A673 (cell line): ENCODE results near the gene C1orf174. TPM values are rescaled to one million over a fixed set of nuclear protein-coding genes. Genes with fewer than 3 reads are reported as not detected.

Experiments used
- BruUV-seq: library from RNA; stranded (reverse); fragments of 400-500 nt; replicated peaks from 2 replicates; lab custom pipeline; 2021; lab: Mats Ljungman, UMichigan
- CTCF ChIA-PET: fragments of 300-600 bp; sonication (Branson Sonifier 250); formaldehyde crosslinking; loops from one replicate; lab custom pipeline; 2022; ENCODE audit warnings: antibody characterized with exemption; lab: Charles Lee
- POLR2A ChIA-PET: fragments of 300-600 bp; sonication (Branson Sonifier 250); formaldehyde crosslinking; loops from one replicate; lab custom pipeline; 2022; ENCODE audit warnings: antibody characterized with exemption; ENCODE audit not compliant: low non-redundant PET; lab: Charles Lee
- DNase-seq: peaks from one replicate; pipeline ENCODE4 v3.0.0-alpha.2; 2015; ENCODE audit warnings: low spot score
- H3K27ac ChIP-seq: fragments of 200-600 bp; sonication (generic); 2 replicates; pipeline ENCODE4 v1.5.1; 2016; ENCODE audit warnings: mixed run types, low read depth, mild to moderate bottlenecking, mixed read lengths, antibody characterized with exemption, low read length; ENCODE audit not compliant: poor library complexity, severe bottlenecking
- H3K27me3 ChIP-seq: fragments of 200-600 bp; sonication (generic); replicated peaks from 2 replicates; pipeline ENCODE4 v1.6.1; 2017; ENCODE audit warnings: mixed run types, low read depth, mild to moderate bottlenecking, mixed read lengths, antibody characterized with exemption, low read length; ENCODE audit not compliant: insufficient read depth, poor library complexity
- H3K36me3 ChIP-seq: fragments of 200-600 bp; sonication (generic); 2 replicates; pipeline ENCODE4 v1.6.1; 2016; ENCODE audit warnings: mixed run types, mild to moderate bottlenecking, mixed read lengths, antibody characterized with exemption, low read length; ENCODE audit not compliant: insufficient read depth, poor library complexity, severe bottlenecking
- H3K4me1 ChIP-seq: fragments of 200-600 bp; sonication (generic); 2 replicates; pipeline ENCODE4 v1.6.1; 2017; ENCODE audit warnings: mixed run types, mild to moderate bottlenecking, mixed read lengths, antibody characterized with exemption, low read length; ENCODE audit not compliant: insufficient read depth, poor library complexity, severe bottlenecking
- H3K4me3 ChIP-seq: fragments of 200-600 bp; sonication (generic); 2 replicates; pipeline ENCODE4 v1.5.1; 2016; ENCODE audit warnings: low read depth, mixed run types, mild to moderate bottlenecking, mixed read lengths, low read length; ENCODE audit not compliant: poor library complexity, severe bottlenecking
- H3K9me3 ChIP-seq: fragments of 200-600 bp; sonication (generic); 2 replicates; pipeline ENCODE4 v1.6.1; 2016; ENCODE audit warnings: mixed run types, low read depth, mild to moderate bottlenecking, mixed read lengths, antibody characterized with exemption, low read length; ENCODE audit not compliant: poor library complexity, severe bottlenecking
- CTCF ChIP-seq: fragments of 300-800, 200-600 bp; sonication (generic); conservative IDR thresholded peaks from 2 replicates; pipeline ENCODE4 v1.5.1; 2017; ENCODE audit warnings: low read depth, mild to moderate bottlenecking, antibody characterized with exemption, low read length, moderate library complexity, mixed read lengths
- EZH2 ChIP-seq: fragments of 200-600 bp; sonication (generic); IDR thresholded peaks from 2 replicates; pipeline ENCODE4 v1.6.1; 2017; ENCODE audit warnings: borderline replicate concordance, low read depth, mild to moderate bottlenecking, mixed read lengths, antibody characterized with exemption, low read length; ENCODE audit not compliant: poor library complexity, severe bottlenecking
- intact Hi-C: fragments of 100-400 bp; cut with micrococcal nuclease; formaldehyde crosslinking; loops from one replicate; pipeline ENCODE4 v1.10.0; 2022; ENCODE audit not compliant: unreplicated experiment
- total RNA-seq: library from RNA; stranded (reverse); gene quantifications from 2 replicates; pipeline ENCODE4 v1.2.3, GENCODE V29; 2021

C1orf174 gene
- total RNA-seq, 1 experiment from 2014 or later, result 36.2 TPM

- intact Hi-C loops, result no loop called here
- TF ChIP-seq EZH2, result no peak
- no peak for TF ChIP-seq CTCF
- Histone ChIP-seq H3K27ac (no peak overlapping the region), H3K36me3 (no peaks in the 10 kb centered on the region), H3K4me1 (peaks cover 12% of the 10 kb centered on the region), H3K4me3 (no peak overlapping the region), H3K9me3 (no peaks in the 10 kb centered on the region), H3K27me3 (no peaks in the 10 kb centered on the region)
- POLR2A ChIA-PET, result no interaction called here
- no peak for DNase-seq
- no TSS peak for BruUV-seq
- CTCF ChIA-PET, result no interaction called here
Measured at GRCh38 chr1:3904006-3904842, 4.2 kb upstream of the C1orf174 start.

DNA sequence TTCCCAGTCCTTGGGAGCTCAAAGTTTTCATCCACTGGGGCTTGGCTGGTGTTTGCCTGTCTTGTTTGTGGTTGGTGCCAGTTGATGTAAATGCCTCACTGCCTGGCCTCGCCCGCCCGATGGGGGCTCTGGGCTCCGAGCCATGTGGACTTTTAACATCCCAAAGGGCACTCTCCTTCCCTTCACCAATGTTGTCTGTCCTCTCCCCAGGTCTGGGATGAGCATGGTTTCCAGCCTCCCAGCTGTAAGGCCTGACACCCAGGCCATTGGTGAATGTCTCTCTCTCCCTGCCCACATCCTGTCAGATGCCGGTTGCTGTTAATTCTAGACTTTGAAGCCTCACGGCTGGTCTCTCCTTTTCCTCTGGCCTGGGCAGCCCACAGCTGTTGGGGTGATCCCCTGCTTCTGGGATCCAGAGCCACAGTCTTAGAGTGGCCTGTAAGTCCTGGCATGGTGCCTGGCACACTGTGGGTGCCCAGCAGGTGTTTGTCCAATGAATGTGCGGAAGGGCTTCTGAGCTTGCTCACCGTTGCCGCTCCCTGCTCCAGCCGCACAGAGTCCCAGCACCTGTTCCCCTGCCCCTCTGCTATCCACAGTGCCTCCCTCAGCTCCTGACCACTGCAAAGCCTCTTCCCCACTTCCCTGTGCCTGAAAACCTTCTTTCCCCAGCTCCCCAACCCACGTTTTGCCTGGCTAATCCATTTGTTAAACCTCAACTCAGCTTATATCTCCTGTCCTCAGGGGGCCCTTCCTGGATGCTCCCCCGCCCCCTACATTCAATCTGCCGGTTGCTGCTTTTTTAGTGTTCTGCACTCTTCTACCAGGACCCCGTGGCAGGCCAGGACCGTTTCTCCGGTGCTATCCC is 3.3 kb upstream of the C1orf174 start:
- intact Hi-C loops, result no loop called here
- DNase-seq, result no peak

More for the DNA sequence above, 3.3 kb upstream of the C1orf174 start:
- Histone ChIP-seq H3K9me3 (peaks cover 7% of the 10 kb centered on the region), H3K4me3 (no peak overlapping the region), H3K27me3 (no peaks in the 10 kb centered on the region), H3K4me1 (peaks cover 12% of the 10 kb centered on the region), H3K27ac (no peak overlapping the region), H3K36me3 (no peaks in the 10 kb centered on the region)
- POLR2A ChIA-PET, result no interaction called here
- CTCF ChIA-PET, result no interaction called here
- BruUV-seq, result no TSS peak
- TF ChIP-seq CTCF (no peak), EZH2 (no peak)
